OCI-M2 (cell line): Measurements from ENCODE around the gene LSM2.

Experiments
- DNase-seq: peaks from one replicate; lab custom pipeline; 2025; ENCODE audit not compliant: unreplicated experiment; lab: John Stamatoyannopoulos, UW

Gene LSM2

DNA sequence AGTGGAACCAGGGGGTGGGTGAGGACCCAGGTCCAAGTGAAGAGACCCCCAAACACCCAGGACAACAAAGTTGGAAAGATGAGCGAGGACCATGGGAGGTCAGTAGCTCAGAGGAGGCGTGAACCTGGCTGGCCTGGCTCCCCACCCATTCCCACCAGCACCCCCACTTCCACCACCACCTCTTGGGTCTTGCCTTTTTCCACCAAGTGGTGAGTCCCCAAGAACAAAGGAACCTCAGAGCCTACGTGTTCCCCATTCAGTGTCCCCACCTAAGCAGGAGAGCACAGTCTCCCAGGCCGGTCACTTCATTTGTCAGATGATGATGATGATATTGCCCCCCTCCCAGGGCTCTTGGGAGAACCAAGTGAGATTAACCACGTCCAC lies 29.1 kb downstream of the LSM2 start:
- DNase-seq = no peak

DNA sequence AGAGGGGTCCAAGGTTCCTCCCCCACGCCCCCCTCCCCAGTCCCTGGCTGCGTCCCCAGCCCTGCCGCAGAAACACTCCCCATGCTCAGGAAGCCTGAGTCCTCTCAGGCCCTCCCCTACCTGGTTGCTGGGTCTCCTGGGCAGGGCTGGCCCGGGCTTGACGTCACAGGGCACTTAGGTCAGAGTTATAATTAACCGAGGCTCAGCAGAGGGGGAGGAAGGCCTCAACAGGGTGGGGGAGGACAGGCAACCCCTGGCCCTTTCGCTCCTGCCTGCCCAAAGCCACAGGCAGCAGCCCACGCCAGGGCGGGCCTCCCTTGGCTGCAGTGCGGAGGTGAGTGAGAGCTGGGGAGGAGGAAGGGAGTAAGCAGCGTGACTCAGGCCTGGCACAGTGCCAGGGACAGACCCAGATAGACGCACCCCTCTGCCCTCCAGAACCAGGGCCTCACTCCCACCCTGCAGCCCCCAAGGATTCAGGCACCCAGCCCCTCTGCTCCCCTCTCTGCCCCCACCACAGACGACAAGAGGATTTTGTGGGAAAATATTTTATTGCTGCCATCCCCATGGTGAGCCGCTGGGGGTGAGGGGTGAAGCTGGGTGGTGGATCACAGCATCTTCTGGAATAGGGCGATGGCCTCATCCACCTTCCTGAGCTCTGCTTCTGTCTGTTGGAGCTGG lies 29.6 kb downstream of the LSM2 start, which contains the start of gene VWA7:
VWA7 (minus strand) TSS at position 340 of the 678 bp plus-strand sequence. CDS start 549 bp downstream, outside the sequence.
- DNase-seq = no peak

DNA sequence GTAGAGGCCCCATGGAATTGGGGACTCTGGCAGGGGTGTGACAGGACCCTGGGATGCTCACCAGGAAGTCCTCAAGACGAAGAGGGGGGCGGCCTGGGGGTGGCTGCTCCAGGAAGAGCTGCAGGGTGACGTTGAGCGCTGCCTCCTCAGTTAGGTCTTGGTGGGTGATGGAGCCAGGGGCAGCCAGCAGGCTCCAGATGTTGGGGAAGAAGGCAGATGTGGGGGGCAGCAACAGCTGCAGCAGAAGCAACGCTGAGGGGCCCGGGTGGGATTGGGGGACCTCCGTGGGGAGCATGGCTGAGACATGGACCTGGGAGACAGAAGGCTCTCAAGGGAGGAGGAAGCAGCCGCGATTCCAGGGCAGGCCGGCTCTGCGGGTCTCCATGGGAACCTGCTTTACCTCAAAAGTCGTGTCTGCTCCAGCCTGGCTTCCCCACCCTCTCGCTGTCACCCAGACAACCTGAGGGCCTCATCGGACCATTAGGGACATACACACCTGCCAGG lies 30.2 kb downstream of the LSM2 start:
- DNase-seq = no peak

DNA sequence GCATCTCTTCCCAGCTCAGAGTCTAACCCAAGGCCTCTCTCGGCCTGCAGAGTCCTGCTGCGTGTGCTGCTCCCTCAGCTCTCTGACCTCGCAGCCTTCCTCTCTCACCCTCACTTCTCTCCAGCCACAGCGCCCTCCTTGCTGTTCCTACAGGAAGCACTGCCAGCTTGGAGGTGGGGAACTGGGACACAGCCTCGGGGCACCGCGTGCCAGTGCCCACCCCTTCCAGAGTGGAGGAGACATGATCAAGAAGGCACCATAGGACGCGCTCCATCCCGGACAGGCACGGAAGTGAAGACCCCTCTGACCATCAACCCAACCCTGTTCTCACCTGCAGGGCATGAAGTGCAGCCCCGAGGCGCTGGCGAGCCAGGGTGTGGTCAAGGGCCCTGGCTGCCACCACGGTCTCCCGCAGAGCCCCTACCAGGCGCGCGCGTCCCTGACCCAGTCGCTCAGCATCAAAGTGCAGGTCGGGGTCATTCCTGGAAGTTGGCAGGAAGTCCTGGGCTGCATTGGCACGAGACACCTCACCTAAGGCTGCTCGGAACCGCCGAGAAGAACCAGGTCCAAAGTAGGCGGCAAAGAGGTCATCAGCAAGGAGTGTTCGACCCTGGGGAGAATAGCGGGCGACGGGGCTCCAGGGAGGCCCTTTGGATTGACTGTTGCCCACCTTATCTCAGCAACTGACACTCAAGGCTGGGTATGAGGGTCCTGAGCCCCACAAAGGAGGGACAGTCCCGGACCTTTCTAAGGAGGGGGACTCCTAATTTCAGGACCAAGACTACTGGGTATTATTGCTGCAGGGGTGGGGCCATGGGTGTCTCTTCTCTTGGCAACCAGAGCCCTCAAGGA lies 30.9 kb downstream of the LSM2 start:
- no peak for DNase-seq

DNA sequence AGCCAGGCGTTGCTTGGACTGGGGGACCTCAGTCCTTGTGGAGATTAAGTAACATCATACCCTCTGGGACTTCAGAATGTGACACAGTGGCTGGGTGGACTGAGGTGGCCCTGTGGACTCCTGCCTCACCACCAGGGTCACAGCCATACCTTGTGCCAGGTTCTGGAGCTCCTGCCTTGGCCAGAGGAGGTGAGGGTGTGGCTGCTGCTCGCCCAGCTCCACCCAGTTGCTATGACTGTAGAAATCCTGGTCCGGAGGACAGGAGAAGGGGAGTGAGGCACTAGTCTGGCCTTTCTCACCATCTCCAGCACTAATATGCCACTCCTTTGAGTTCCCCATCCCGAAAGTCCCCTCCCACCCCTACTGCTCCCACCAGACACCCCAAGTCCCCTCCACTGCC lies 31.6 kb downstream of the LSM2 start:
- DNase-seq = no peak

DNA sequence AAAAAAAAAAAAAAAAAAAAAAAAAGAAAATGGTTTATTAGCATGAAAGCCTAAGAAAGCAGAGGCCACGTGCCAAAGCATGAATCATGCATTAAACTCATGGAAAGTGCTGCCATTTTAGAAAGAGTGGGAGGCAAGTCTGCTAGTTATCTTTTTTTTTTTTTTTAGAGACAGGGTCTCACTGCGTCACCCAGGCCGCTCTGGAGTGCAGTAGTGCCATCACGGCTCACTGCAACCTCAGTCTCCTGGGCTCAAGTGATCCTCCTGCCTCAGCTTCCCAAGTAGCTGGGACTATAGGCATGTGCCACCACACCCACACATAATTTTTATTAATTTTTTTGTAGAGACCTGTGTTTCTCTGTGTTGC lies 34.8 kb downstream of the LSM2 start:
- DNase-seq = no peak

DNA sequence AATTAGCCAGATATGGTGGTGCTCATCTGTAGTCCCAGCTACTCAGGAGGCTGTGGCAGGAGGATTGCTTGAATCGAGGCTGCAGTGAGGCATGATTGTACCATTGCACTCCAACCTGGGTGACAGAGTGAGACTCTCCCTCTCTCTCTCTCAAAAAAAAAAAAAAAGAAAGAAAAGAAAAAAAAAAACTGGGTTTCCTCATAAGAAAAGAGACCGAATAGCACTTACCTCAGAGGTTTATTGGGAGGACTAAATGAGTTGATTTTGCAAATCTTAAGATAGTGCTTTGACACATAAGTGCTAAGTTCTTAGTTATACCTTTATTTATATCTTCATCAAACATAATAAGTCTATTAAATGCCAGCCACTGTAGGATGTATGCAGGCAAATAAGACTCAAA lies 35.9 kb downstream of the LSM2 start:
- DNase-seq = no peak

DNA sequence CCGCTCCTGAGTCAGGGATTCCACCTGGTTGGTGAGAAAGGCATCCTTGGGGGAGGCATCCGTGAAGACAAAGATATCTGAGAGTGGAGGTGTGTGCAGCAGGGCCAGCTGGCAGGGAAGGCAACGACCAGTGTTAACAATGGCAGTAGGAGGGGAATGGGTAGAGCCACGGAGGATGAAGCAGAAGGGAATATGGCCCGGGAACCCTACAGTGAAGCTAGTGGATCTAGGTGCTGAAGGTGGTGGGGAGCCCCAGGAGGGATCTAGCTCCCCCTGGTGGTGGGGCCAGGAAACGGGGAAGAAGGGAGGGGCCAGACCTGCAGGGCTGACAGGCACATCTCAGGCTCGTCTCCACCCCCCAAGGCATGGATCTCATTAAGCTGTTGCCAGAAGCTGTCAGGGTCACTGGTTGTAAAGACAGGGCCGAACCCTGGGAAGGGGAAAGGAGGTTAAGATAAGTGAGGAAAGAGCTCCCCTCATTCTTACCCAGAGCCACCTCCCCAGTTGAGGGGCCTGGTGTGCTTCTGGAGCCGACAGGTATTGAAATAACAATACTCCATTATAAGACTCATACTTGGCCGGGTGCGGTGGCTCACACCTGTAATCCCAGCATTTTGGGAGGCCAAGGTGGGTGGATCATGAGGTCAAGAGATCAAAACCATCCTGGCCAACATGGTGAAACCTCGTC lies 36.9 kb downstream of the LSM2 start:
- peak; percentile 64 for DNase-seq

DNA sequence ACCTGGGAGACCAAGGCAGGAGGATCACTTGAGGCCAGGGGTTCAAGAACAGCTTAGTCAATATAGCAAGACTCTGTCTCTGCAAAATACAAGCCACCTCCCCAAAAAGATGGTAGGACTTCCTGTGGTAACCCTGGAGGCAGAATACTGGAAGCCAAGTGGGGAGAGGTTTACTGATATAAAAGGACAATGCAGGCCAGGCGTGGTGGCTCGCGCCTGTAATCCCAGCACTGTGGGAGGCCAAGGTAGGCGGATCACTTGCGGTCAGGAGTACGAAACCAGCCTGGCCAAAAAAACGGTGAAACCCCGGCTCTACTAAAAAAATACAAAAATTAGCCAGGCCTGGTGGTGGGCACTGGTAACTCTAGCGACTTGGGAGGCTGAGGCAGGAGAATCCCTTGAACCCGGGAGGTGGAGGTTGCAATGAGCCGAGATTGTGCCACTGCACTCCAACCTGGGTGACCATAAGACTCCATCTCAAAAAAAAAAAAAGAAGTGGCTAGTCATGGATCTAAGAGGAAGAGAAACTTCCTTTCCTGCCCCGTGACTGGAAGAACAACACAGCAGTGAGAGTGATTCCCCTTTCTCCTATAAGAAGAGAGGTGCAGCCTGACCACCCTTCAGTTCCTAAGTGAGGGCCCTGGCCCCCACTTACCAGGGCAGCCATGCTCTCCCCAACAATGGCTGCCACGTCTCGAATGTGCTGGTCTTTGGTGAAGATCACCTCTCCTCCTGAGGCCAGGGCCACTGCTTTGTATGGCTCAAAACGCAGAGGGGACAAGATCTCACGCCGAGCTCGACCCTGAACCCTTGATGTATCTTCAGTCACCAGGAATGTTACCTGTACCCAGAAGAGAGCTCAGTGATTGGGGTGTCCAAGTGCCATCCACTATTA lies 38.2 kb downstream of the LSM2 start:
- DNase-seq = no peak

DNA sequence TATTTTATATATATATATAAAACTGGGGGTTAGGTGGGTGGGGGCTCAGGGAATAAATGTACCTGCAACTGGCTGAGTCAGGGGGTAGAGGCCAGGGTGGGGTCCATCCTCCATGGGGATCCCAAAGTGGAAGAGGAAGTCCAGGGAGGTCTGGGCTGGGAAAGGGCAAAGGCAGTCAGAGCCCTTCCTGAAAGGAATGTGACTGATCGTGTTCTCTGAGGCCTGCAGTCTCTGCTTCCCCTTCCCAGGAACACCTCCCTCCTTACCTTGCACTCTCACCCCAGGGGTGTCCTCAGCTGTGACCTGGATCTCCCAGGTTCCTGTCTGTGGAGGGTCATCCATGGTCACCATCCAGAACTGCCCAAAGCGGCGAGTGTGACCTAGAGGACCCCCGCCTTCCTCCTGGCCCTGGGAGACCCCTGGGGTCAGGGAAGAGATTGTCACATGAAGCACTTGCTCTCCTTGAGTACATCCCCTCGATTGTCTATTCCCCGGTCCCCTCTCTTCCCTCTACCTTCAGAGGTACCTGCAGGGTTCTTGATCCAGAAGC lies 39.6 kb downstream of the LSM2 start:
- DNase-seq = no peak

DNA sequence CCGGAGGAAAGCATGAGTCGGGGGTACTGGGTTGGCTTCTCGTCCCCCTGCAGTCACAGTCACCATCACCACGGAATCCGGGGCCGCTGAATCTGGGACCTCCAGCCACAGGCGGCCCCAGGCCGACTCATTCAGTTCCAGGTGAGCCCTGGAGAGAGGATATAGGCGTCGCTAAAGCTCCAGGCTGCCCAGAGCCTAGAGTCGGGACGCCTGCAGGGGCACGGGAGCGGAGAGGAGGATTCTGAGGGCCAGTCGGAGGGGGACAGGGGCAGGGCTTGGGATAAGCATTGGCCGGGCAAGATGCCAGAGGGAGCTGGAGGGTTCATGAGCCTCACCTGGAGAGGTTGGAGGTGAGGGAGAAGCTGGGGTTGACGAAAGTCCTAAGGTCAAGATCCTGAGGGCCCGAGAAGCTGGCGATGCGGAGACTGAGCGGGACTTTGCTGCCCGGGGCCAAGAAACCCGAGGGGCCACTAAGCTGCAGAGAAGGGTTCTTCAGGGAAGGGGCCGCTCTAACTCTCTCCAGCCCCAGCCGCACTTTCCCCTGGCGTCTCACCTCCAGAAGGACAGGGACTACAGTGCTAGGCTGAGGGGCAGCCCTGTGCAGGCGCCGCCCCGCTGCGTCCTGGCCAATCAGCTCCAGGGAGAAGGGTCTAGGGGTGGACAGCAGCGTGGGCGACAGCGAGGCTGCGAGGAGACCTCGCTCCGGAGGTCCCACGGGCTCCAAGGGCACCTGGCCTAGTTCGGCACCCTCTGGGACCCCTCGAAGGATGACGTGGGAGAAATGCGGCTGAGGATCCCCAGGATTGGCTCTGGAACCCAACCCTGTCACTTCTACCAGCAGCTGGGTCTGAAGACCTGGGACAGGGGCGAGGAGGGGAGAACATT lies 40.6 kb downstream of the LSM2 start:
- no peak for DNase-seq

DNA sequence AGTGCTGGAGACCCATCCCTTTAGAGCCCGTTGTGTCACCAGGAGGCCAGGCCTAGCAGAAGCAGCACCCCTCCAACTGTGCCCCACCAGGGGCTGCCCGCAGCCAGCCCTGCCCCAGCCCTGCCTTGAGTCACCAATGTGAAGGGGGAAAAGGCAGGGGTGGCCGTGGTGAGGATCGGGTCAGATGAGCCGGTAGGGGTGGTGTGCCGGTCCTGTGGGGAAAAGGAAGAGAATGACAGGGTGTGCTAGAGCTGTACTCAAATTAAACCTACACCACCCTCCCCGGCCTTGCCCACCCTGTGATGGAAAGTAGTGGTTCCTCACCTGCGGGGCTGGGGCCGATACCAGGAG lies 41.2 kb downstream of the LSM2 start:
- DNase-seq = no peak

DNA sequence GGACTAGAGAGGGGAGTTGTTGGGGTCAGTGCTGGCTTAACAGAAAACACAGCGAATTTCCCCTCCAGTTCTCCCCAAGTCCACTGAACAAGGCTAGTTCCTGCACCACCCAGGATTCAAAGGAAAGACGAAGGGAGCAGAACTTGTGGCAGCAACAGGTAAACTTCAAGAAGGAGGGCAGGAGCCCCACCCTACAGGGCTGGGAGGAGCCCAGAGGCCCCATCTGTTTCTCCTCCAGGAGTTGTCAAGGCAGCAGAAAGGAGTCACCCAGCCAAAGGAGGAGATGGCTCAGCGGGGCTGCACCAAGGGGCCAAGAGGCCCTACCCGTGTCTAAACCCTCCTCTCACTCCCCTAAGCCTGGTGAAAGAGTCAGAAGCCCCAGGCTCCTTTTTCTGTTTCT lies 42.6 kb downstream of the LSM2 start:
- no peak for DNase-seq

DNA sequence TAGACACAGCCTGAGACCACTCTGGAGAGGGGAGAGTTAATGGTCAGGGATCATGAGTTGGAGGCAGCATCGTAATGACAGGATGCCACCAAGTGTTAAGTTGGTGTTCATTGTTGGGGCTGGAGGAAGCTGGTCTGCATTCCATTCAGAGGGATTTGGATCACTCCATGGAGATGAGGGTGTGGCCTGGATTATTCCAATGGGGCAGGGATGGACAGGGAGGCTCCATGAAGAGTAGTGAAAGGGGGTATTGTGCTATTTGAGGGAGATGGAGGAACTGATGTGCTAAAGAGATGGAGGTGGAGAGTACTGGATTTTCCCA lies 43.2 kb downstream of the LSM2 start:
- DNase-seq = no peak

DNA sequence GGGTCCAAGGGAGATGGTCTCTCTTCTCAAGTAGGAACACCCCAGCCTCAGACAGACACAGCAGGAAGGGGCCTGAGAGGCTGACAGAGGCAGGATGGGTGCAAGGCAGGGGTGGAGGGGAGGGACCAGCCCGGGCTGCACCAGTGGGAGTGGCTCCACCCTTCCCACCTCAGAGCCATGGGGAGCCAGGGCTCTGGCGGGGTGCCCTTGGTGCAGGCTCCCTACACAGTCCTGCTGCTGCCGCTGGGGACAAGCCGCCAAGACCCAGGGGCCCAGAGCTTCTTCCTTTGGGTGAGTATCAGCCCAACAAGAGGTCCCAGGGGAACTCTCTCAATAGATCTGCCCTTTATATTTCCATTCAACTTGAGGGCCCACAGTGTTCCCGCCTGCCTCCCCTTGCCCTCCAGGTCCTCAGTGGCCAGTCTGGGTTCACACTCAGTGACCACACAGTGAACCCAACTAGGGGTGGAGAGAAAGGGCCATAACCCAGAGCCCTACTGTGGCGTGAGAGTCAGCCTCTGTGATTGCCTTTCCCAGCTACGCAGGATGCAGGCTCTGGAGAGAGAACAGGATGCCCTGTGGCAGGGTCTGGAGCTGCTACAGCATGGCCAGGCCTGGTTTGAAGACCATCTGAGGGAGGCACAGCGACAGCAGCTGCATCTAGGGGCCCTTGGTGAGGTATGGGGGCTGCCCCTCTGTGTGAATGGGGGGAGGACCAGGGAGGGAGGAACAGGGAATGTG lies 43.7 kb downstream of the LSM2 start:
- no peak for DNase-seq

DNA sequence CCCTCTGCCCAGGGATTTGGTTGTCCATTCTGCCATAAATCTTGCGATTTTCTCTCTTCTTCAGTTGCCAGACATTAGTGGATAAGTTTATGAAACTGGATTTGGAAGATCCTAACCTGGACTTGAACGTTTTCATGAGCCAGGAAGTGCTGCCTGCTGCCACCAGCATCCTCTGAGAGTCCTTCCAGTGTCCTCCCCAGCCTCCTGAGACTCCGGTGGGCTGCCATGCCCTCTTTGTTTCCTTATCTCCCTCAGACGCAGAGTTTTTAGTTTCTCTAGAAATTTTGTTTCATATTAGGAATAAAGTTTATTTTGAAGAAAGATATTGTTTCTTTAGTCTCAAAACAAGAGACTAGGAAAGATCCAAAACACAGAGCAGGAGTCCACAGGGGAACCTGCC lies 44.4 kb downstream of the LSM2 start, which contains the start of gene SAPCD1:
SAPCD1 (plus strand) TSS at position 301 of the 400 bp plus-strand sequence. CDS start 399 bp downstream, outside the sequence.
- no peak for DNase-seq

DNA sequence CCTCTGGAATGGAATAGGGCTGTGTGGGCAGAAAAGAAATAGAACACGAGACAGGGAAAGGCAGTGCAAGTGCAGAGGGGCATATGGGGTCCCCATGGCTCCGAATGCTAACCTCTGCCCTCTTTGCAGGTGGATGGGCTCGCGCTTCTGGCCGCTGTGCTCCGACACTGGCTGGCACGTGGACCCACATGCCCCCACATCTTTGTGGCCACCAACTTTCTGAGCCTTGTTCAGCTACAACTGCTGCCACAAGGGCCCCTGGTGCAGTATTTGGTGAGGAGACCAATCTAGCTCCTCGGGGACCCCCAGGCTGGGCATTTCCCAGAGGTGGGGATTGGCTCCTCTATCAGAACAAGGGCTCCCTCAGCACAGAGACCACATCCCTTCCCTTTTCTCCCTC lies 45.4 kb downstream of the LSM2 start:
- no peak for DNase-seq

DNA sequence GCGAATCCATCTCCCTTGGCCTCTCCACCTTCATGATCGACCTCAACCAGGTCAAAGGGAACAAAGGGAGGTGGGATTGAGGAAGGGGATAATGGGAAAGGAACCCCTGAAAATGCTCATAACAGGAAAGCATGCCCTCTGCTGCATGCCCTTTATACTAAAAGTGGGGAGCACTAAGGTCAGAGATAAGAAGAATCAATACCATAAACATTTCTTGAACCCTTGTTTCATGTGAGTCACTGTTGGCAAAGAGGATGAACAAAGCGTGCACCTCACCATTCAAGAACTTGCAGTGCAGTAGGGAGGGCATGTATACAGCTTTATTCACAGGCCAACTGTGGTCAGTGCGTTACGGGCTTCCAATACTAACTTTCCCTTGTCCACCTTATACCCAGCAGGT lies 46.0 kb downstream of the LSM2 start:
- DNase-seq = no peak

DNA sequence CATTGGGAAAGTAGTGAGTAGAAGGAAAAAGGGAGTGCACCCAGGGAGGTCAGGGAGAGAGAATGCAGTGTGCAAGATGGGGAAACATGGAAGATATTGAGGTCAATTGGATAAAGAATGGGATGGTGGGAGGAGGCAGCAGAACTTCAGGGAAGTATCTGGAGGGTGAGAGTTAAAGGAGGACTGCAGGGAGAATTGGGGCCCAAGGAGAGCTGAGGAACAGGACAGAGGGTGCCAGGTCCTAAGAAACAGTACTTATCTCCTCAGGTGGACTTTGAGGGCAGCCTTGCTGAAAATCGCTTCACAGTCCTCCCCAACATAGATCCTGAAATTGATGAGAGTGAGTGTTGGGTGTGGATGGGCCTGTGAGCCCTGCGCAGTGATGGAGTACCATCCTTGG lies 48.5 kb downstream of the LSM2 start:
- no peak for DNase-seq
